Measurements from ENCODE around the gene ZFP57.

The ZFP57 gene

GRCh38 chr6:29680904-29681303 is at the start of gene ZFP57:
ZFP57 (minus strand) TSS chr6:29681152; CDS start chr6:29677003, 4,149 bp downstream.
- in situ Hi-C loops (cut with HindIII; ENCODE audit: low pct_unique_long_range_greater_than_20kb, low sequenced_read_pairs), result no loop called here
- TF ChIP-seq JUND (IDR thresholded peaks at IDR 0.05; ENCODE audit: low read depth), result no peak

GRCh38 chr6:29730575-29731126 is 49.7 kb upstream of the ZFP57 start:
- DNase-seq (ENCODE audit: low read depth in 1 of 2, low spot score in 1 of 2), result no peak
- no peak for TF ChIP-seq JUND (IDR thresholded peaks at IDR 0.05; ENCODE audit: low read depth)
- in situ Hi-C loops (cut with HindIII; ENCODE audit: low pct_unique_long_range_greater_than_20kb, low sequenced_read_pairs), result no loop called here

More at GRCh38 chr6:29680904-29681303, at the start of gene ZFP57:
- no peak for DNase-seq (ENCODE audit: low read depth in 1 of 2, low spot score in 1 of 2)

- DNase-seq (ENCODE audit: low read depth in 1 of 2, low spot score in 1 of 2), result no peak
- in situ Hi-C loops (cut with HindIII; ENCODE audit: low pct_unique_long_range_greater_than_20kb, low sequenced_read_pairs), result no loop called here
- TF ChIP-seq JUND (IDR thresholded peaks at IDR 0.05; ENCODE audit: low read depth), result no peak
These were observed 48.9 kb upstream of the ZFP57 start for GRCh38 chr6:29729774-29730328.

- DNase-seq (ENCODE audit: low read depth in 1 of 2, low spot score in 1 of 2), result no peak
- TF ChIP-seq JUND (IDR thresholded peaks at IDR 0.05; ENCODE audit: low read depth), result no peak
- in situ Hi-C loops (cut with HindIII; ENCODE audit: low pct_unique_long_range_greater_than_20kb, low sequenced_read_pairs), result no loop called here
These were observed 47.9 kb upstream of the ZFP57 start for GRCh38 chr6:29728875-29729270.

- no peak for TF ChIP-seq JUND (IDR thresholded peaks at IDR 0.05; ENCODE audit: low read depth)
- DNase-seq (ENCODE audit: low read depth in 1 of 2, low spot score in 1 of 2), result no peak
- in situ Hi-C loops (cut with HindIII; ENCODE audit: low pct_unique_long_range_greater_than_20kb, low sequenced_read_pairs), result no loop called here
These were observed 47.4 kb upstream of the ZFP57 start for GRCh38 chr6:29728173-29728874.

GRCh38 chr6:29727637-29728036 is 46.7 kb upstream of the ZFP57 start:
- TF ChIP-seq JUND (IDR thresholded peaks at IDR 0.05; ENCODE audit: low read depth), result no peak
- in situ Hi-C loops (cut with HindIII; ENCODE audit: low pct_unique_long_range_greater_than_20kb, low sequenced_read_pairs), result no loop called here
- no peak for DNase-seq (ENCODE audit: low read depth in 1 of 2, low spot score in 1 of 2)

- no peak for DNase-seq (ENCODE audit: low read depth in 1 of 2, low spot score in 1 of 2)
- in situ Hi-C loops (cut with HindIII; ENCODE audit: low pct_unique_long_range_greater_than_20kb, low sequenced_read_pairs), result no loop called here
- TF ChIP-seq JUND (IDR thresholded peaks at IDR 0.05; ENCODE audit: low read depth), result no peak
These were observed 45.7 kb upstream of the ZFP57 start for GRCh38 chr6:29726571-29727194.

GRCh38 chr6:29726001-29726400 is 45.0 kb upstream of the ZFP57 start:
- DNase-seq (ENCODE audit: low read depth in 1 of 2, low spot score in 1 of 2), result no peak
- no peak for TF ChIP-seq JUND (IDR thresholded peaks at IDR 0.05; ENCODE audit: low read depth)
- in situ Hi-C loops (cut with HindIII; ENCODE audit: low pct_unique_long_range_greater_than_20kb, low sequenced_read_pairs), result no loop called here

GRCh38 chr6:29724937-29725869 is 44.3 kb upstream of the ZFP57 start:
- no peak for TF ChIP-seq JUND (IDR thresholded peaks at IDR 0.05; ENCODE audit: low read depth)
- DNase-seq (ENCODE audit: low read depth in 1 of 2, low spot score in 1 of 2), result no peak
- in situ Hi-C loops (cut with HindIII; ENCODE audit: low pct_unique_long_range_greater_than_20kb, low sequenced_read_pairs), result no loop called here

- no peak for TF ChIP-seq JUND (IDR thresholded peaks at IDR 0.05; ENCODE audit: low read depth)
- in situ Hi-C loops (cut with HindIII; ENCODE audit: low pct_unique_long_range_greater_than_20kb, low sequenced_read_pairs), result no loop called here
- DNase-seq (ENCODE audit: low read depth in 1 of 2, low spot score in 1 of 2), result peak; percentile 6 to 16
These were observed 43.0 kb upstream of the ZFP57 start for GRCh38 chr6:29723666-29724588.

GRCh38 chr6:29723262-29723665 is 42.3 kb upstream of the ZFP57 start, which contains the start of gene HLA-F:
HLA-F (plus strand) TSS chr6:29723434; CDS start chr6:29723464, 30 bp downstream.
- in situ Hi-C loops (cut with HindIII; ENCODE audit: low pct_unique_long_range_greater_than_20kb, low sequenced_read_pairs), result no loop called here
- no peak for TF ChIP-seq JUND (IDR thresholded peaks at IDR 0.05; ENCODE audit: low read depth)
- peak; percentile 91 to 95 for DNase-seq (ENCODE audit: low read depth in 1 of 2, low spot score in 1 of 2)
